ENCODE measurements around the gene AICDA.
"Not testable (repeated sequence)": the region's sequence is repeated elsewhere in the genome, so short reads cannot be mapped to it uniquely, and the experiment has no call there.

The AICDA gene

DNA sequence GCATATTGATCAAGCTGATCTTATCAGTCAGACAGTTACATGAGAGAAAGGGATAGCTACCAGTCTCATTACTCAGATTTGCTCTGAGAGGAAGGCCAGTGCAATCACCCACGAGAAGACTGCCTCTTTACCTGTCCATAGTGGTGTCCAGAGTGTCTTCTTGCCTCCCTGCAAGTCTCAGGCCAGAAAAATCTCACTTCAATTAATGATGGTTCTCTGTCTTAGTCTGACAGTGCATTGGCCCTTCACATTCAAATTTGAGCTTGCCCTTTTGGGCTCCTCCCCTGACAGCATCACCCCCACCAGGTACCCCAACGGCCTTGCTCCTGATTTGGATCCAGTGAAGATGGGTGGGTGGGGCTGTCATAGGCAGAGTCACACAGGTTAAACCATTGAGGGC, at the start of gene AICDA:
AICDA (minus strand) TSS at position 231 of the 400 bp plus-strand sequence; CDS start at position 139, 92 bp downstream.
- in situ Hi-C loops (cut with MboI; ENCODE audit: low sequenced_read_pairs) = no loop called here

DNA sequence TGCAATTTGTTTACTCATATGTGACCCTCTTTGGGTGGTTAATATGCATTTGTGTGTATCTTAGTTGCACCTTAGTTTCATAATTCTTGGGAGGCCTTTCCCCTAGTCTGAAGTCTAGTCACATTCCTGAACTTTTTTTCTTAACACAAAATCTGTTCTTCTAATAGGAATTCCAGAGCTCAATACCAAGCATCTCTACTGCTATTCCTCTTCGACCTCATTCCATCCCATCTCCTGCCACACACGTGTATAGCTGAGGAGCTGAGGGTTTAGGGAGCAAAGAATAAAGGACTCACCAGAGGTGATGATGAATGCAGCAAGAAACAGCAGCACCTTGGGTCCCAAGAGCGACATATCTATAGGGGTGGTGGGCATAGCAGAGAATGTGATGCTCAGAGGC, 49.1 kb upstream of the AICDA start:
- in situ Hi-C loops (cut with MboI; ENCODE audit: low sequenced_read_pairs) = no loop called here

DNA sequence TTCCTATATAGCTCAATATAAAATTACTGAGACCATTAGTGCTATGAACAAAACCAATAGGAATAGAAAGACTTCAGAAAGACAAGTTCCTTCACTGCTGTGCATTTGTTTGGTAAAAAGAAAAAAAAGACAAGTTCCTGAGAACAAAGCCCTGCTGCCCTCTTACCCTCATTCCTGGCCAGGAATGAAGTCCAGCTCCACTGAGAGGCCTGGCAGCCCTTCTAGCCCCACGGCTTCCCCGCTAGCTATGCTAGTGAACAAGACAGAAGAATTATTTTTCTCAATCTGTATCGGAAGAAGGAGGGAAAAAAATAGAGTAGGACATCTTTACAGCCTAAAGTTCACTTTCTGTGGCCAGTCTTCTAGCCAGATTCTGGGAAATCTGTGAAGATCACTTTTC, 48.4 kb upstream of the AICDA start:
- in situ Hi-C loops (cut with MboI; ENCODE audit: low sequenced_read_pairs) = no loop called here

DNA sequence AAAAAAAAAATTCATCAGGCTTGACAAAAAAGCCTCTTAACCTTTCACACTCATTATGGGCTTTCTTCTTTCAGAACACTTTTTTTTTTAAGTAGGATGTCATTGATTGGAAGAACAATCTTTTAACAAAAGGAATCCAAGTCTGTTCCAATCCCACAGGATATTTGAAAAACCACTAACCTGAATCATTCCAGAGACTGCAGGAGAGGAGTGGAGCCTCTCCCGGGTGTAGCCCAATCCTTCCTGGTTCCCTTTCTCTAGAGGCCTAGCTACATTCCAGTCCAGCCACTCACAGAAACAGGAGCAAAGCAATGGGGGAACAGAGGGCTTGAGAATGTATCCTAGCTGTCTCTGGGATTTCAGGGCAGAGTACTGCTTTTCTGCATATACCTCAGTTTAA, 45.7 kb upstream of the AICDA start:
- in situ Hi-C loops (cut with MboI; ENCODE audit: low sequenced_read_pairs) = no loop called here

DNA sequence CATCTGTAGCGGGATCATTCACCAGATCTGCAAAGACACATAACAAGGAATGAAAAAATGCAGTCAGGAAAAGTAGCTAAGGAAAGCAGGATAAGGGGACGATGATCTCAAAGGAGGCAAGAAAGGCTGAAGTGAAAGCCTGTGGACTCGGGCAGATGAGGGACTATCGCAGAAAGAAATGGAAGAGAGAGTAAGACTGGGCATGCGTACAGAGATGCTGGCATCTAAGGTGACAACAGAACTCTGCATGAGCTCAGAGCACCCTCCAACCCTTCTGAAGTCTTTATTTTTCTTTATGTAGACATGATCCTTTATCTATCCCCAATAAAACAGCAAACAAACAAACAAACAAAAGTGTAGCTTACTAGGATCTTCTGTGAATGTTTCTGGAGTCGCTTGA, 42.8 kb upstream of the AICDA start:
- in situ Hi-C loops (cut with MboI; ENCODE audit: low sequenced_read_pairs) = no loop called here

DNA sequence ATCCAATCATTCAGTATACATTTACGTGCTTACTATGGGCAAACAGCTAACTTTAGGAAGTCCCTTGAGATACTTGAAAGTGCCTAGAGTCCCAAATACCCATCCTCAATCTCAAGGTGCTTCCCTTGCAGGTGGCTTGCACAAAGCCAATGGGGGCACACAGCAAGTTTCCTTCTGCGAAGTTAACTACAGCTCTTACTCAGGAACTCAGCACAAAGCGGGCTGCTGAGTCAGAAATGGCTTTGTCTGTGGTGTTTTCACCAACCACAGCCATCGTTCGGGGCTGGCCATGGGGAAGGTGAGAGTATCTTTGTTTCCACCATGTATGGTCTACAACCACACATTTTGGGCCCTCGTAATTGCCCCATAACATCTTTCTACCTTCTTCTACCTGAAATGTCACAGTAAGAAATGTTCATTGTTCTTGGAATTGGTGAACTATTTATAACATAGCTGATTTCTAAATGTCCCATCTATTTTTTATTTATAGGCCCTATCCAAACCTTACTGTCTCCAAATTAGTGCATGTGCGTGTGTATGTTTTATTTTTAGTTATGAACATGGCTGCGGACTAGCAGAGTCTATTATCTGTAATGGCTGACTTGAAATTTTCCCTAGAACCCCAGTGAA, 36.0 kb upstream of the AICDA start:
- in situ Hi-C loops (cut with MboI; ENCODE audit: low sequenced_read_pairs) = no loop called here

DNA sequence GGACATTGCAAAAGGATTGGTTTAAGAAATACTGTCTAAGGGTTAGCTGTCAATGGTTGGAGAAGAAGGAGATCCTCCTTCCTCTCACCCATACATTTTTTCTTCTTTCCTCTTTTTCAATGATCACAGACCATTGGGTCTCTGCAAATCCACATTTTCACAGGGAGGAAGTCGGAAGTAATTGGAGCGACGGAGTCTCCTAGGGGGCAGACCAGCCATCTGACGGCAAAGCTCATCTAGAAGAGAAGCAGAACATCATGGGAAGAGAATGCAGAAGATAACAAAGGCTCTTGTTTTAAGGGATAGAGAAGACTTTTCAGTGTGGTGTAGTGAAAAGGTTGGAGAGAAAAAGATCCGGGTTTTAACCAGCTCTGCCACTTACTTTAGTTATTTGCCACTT, 35.3 kb upstream of the AICDA start:
- in situ Hi-C loops (cut with MboI; ENCODE audit: low sequenced_read_pairs) = no loop called here

DNA sequence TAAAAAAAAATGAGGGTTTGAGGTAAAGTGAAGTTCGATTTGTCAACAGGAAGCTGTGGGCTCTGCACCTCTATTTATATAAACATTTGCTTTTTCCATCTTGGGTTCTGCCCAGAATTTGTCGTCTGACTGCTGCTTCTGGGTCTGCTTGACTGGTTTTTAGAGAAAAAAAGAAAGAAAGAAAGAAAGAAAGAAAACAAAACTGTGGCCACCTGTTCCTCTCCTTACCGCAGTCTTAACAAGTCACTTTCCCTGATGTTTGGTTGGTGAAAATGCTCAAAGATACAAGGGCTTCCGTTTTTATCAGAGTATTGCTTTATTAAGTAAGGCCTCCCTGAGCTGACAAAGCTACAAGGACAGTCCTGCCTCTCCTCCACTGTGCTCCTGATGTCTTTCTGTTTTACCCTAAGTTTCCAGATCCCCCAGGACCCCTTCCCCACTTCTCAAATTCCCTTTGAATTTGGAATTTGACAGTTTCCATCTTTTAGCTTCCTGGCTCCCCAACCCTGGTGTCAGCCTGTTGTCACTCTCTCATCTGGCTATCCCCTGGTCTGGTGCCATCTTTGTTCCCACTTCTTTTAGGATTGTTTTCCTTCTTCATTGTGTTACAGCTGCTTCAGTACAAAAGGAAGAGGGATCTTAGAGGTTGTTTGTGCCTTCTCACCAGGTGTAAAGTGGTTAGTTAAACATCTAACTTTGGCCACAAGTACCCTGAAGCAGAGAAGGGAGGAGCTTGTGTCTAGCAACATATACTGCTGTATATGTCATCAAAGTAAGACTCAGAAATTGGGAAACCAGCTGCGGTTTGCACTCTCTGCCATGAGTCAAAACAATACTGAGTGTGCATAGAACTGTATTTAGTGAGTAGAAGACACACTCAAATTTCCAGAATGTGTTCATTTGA, 31.9 kb upstream of the AICDA start:
- in situ Hi-C loops (cut with MboI; ENCODE audit: low sequenced_read_pairs) = no loop called here

DNA sequence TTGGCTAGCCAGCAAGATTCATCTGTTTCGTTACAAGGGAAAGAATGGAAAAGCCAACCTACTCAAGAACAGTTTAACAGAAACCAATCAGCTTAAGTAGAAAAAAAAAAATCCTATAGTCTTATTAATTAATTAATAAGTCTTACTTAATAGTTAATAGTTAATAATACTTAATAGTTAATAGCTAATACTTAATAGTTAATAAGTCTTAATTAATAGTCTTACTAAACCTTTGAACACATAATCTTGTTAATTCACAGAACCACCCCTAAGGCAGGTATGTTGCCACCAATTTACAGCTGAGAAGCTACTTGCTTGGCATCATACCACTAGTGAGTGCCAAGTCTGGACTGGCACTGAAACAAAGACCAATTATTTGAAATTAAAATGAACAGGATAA, 30.1 kb upstream of the AICDA start:
- in situ Hi-C loops (cut with MboI; ENCODE audit: low sequenced_read_pairs) = no loop called here

DNA sequence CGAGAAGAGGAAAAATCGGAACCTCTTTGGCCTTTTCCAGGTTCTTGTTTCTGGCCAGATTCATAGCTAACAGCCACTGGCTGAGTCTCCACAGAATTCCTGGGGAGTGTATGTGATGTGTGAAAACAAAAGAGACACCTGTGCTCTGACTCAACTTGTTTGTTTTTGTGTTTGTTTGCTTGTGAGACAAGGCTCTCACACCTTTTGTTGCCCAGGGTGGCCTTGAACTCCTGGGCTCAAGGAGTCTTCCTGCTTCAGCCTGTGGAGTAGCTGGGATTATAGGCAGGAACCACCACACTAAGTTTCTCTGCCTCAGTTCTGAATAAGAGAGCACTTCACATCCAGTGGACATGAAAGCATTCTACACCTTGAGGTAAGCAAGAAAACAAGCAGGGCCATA, 27.3 kb upstream of the AICDA start:
- in situ Hi-C loops (cut with MboI; ENCODE audit: low sequenced_read_pairs) = no loop called here

DNA sequence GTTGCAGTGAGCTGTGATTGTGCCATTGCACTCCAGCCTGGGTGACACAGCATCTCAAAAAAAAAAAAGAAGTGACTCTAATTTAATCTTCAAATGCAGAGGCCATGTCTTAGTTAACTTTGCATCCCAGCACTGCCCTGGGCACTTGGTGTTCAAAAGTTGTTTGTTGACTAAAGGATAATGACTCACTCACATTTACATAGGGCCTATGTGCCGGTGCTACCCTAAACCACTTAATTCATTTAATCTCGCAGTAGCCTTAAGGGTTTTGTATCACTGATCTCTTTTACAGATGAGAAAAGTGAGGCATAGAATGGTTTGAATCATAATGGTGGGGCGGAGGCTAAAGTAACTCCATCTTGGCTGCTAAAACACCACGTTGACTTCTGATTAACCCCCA, 26.3 kb upstream of the AICDA start:
- in situ Hi-C loops (cut with MboI; ENCODE audit: low sequenced_read_pairs) = no loop called here

DNA sequence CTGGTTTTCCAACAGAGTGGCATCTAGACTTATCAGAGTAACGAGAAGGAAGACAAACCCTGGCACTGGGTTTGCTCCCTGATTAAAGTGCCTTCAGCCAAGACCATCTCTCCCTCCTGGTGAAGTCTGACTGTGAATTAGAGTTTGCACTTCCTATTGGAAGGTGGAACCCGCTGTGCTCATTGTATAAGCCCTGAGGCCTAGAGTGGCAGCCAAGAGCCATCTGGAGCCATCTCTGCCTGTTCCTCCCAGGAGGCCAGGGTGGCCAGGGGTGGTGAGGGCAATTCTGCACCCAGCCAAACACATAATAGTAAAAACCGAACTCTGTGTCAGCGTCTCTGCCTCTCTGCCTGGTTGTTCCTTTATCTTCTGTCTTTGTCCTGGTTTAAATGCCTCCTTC, 25.0 kb upstream of the AICDA start:
- in situ Hi-C loops (cut with MboI; ENCODE audit: low sequenced_read_pairs) = no loop called here

DNA sequence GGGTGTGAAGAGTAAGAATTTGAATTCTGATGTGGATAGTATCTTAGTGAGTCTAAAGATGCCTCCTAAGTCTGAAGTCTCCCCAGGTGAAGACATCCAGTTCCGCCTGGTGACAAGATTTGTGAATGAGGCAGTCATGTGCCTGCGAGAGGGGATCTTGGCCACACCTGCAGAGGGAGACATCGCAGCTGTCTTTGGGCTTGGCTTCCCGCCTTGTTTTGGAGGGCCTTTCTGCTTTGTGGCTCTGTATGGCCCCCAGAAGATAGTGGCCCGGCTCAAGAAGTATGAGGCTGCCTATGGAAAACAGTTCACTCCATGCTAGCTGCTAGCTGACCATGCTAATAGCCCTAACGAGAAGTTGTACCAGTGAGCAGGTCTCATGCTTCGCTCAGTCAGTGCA, 24.6 kb upstream of the AICDA start:
- in situ Hi-C loops (cut with MboI; ENCODE audit: low sequenced_read_pairs) = no loop called here

DNA sequence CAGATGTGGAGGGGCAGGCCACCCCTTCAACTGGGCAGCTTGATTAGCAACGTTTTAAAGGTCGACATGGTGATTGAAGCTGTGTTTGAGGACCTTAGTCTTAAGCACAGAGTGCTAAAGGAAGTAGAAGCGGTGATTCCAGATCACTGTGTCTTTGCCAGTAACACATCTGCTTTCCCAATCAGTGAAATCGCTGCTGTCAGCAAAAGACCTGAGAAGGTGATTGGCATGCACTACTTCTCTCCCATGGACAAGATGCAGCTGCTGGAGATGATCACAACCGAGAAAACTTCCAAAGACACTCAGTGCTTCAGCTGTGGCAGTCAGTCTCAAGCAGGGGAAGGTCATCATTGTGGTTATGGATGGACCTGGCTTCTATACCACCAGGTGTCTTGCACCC, 23.9 kb upstream of the AICDA start:
- in situ Hi-C loops (cut with MboI; ENCODE audit: low sequenced_read_pairs) = no loop called here

DNA sequence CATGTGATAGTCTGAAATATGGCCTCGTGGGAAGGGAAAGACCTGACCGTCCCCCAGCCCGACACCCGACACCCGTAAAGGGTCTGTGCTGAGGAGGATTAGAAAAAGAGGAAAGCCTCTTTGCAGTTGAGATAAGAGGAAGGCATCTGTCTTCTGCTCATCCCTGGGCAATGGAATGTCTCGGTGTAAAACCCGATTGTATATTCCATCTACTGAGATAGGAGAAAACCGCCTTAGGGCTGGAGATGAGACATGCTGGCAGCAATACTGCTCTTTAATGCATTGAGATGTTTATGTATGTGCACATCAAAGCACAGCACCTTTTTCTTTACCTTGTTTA, 23.3 kb upstream of the AICDA start:
- in situ Hi-C loops (cut with MboI; ENCODE audit: low sequenced_read_pairs) = not testable (repeated sequence)

DNA sequence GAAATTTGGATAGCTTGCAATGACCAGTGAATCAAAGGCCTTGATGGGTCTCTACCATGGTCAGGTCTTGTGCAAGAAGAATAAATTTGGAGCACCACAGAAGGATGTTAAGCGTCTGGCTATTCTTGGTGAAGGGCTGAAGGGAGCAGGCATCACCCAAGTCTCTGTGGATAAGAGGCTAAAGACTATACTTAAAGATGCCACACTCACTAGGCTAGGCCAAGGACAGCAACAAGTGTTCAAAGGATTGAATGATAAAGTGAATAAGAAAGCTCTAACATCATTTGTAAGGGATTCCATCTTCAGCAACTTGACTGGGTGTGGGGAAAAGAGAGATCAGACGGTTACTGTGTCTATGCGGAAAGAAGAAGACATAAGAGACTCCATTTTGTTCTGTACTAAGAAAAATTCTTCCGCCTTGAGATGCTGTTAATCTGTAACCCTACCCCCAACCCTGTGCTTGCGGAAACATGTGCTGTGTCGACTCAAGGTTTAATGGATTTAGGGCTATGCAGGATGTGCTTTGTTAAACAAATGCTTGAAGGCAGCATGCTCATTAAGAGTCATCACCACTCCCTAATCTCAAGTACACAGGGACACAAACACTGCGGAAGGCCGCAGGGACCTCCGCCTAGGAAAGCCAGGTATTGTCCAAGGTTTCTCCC, 22.8 kb upstream of the AICDA start:
- in situ Hi-C loops (cut with MboI; ENCODE audit: low sequenced_read_pairs) = not testable (repeated sequence)

DNA sequence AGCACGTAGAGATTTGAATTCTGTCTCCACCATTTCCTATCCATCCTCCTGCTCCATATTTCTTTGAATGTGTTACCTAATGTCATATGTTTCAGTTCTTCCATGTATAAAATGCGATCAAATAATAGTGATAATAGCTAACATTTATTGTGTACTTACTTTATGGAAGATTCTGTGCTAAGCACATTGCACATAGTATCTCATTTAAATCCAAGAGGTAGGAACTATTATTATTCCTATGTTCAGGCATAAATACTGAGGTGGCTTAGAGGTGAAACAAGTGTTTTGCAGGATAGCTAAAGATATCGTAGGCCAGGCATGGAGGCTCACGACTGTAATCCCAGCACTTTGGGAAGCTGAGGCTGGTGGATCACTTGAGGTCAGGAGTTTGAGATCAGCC, 17.5 kb upstream of the AICDA start:
- in situ Hi-C loops (cut with MboI; ENCODE audit: low sequenced_read_pairs) = no loop called here

DNA sequence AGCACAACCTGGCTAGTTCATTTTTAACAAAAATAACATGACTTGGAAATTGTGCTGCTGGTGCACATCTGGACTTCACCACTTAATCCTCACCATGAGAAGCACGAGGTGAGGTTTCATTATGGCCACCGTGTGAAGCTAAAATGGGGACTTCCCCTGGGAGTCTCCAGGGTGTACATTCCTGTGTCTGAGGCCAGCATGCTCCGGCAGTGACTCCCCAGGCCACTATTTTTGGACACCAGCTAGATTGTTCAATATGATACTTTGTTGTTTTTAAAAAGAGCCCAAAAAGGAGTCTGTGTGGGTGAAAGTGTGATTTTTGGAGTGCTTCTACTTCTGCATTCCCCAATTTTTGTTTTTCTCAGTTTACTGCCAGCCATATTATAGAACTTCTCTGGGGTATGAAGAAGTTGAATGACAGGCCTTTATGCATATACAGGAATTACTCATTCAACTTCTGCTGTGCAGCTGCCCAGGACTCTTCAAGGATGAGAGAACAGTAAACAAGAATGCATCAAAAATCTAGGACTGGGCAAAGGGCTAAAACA, 16.9 kb upstream of the AICDA start:
- in situ Hi-C loops (cut with MboI; ENCODE audit: low sequenced_read_pairs) = no loop called here

DNA sequence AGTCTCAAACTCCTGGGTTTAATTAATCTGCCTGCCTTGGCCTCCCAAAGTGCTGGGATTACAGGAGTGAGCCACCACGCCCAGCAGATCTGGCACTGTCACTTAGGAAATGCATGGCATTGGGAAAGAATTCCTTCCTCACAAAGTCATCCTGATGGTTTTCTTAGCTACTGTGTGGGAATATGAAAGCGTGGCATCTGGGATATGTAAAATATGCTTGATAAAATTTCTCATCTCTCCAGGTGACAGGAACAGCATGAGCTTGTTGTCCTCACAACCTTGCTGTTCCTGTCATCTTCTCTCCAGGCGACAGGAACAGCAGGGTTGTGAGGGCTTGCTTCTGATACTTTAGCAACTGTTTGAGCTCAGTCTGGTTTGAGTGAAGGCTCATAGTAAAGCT, 16.1 kb upstream of the AICDA start:
- in situ Hi-C loops (cut with MboI; ENCODE audit: low sequenced_read_pairs) = no loop called here

DNA sequence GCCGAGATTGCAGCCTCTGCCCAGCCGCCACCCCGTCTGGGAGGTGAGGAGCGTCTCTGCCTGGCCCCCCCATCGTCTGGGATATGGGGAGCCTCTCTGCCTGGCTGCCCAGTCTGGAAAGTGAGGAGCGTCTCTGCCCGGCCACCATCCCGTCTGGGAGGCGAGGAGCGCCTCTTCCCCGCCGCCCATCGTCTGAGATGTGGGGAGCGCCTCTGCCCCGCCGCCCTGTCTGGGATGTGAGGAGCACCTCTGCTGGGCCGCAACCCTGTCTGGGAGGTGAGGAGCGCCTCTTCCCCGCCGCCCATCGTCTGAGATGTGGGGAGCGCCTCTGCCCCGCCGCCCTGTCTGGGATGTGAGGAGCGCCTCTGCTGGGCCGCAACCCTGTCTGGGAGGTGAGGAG, 12.1 kb upstream of the AICDA start:
- in situ Hi-C loops (cut with MboI; ENCODE audit: low sequenced_read_pairs) = not testable (repeated sequence)

DNA sequence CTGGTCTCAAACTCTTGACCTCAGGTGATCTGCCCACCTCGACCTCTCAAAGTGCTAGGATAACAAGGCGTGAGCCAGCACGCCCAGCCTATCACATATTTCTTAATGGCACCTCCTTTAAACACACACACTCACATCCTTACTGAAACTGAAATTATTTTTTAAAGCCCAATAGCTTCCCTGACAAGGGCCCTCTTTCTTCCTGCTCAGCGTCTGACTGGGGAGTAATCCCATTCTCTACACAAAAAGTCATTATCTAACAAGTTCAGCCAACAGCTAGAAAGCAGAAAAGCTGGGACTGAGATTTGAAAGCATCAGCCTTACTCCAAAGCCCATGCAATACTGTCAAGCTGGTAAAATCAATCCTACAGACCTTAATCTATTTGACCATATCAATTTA, 10.0 kb upstream of the AICDA start:
- in situ Hi-C loops (cut with MboI; ENCODE audit: low sequenced_read_pairs) = no loop called here

DNA sequence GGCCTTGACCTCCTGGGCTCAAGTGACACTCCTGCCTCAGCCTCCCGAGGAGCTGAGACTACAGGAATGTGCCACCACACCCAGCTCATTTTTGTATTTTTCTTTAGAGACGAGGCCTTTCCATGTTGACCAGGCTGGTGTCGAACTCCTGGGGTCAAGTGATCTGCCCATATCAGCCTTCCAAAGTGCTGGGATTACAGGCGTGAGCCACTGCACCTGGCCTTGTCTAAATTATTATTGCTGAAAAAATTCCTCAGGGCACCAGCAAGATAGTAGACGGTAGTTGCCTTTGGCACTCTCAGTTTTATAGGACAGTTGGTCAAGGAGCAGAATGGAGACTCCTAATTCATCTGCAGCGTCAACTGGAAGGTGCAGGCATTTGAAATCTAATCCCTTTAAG, 2.5 kb upstream of the AICDA start:
- in situ Hi-C loops (cut with MboI; ENCODE audit: low sequenced_read_pairs) = no loop called here

Measured in hTERT RPE-1 (cell line).